ENCODE results near the gene TMEM53.

- TF ChIP-seq POLR2A (IDR thresholded peaks at IDR 0.05; ENCODE audit: low read depth, low read length) (no peak), TAF1 (IDR thresholded peaks at IDR 0.05; ENCODE audit: low read depth, low read length) (no peak), POLR2AphosphoS5 (IDR thresholded peaks at IDR 0.05; ENCODE audit: low read depth, low read length) (no peak), PAX5 (IDR thresholded peaks at IDR 0.05; ENCODE audit: insufficient read depth, low read length, severe bottlenecking) (no peak)
Measured at GRCh38 chr1:44685881-44686280, 11.6 kb upstream of the TMEM53 start.
